PFSK-1 (cell line): ENCODE data around the gene IL3.

ENCODE experiments used
- POLR2AphosphoS5 ChIP-seq: IDR thresholded peaks from 2 replicates; pipeline ENCODE4 v1.6.1; 2012; ENCODE audit warnings: low read depth, mild to moderate bottlenecking, control low read depth, low read length, moderate library complexity
- TAF1 ChIP-seq: IDR thresholded peaks from 2 replicates; pipeline ENCODE4 v1.6.1; 2012; ENCODE audit warnings: low read length, control low read depth, borderline replicate concordance; ENCODE audit not compliant: insufficient read depth

GRCh38 chr5:132054031-132054696 lies 6.3 kb upstream of the IL3 start:
- no peak for TF ChIP-seq TAF1
- no peak for TF ChIP-seq POLR2AphosphoS5
